Measurements from ENCODE around the gene TUBGCP5.

DNA sequence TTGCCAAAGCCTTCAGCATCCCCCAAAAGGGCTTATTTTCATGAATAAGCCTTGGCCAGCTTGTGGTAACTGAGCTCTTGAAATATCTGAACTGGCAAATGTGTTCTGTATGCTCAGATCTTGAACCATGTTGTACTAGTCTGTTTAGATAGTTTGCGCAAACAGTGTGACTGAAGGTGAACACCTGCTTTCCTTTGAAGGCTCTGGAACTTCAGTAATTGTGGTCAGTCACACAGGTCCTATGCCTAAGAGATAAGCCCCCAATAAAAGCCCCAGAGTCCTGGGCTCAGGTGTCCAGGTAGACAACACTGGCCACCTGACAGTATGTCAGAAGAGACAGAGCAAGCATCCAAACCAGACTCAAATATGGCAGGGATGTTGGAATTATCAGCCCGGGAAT, 5.4 kb downstream of the TUBGCP5 start:
- TF ChIP-seq, protein P1, sequence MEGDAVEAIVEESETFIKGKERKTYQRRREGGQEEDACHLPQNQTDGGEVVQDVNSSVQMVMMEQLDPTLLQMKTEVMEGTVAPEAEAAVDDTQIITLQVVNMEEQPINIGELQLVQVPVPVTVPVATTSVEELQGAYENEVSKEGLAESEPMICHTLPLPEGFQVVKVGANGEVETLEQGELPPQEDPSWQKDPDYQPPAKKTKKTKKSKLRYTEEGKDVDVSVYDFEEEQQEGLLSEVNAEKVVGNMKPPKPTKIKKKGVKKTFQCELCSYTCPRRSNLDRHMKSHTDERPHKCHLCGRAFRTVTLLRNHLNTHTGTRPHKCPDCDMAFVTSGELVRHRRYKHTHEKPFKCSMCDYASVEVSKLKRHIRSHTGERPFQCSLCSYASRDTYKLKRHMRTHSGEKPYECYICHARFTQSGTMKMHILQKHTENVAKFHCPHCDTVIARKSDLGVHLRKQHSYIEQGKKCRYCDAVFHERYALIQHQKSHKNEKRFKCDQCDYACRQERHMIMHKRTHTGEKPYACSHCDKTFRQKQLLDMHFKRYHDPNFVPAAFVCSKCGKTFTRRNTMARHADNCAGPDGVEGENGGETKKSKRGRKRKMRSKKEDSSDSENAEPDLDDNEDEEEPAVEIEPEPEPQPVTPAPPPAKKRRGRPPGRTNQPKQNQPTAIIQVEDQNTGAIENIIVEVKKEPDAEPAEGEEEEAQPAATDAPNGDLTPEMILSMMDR (IDR thresholded peaks at IDR 0.05), result no peak
- no peak for TF ChIP-seq EZH2 (IDR thresholded peaks at IDR 0.05; ENCODE audit: borderline replicate concordance, insufficient read depth, low read depth, low read length, poor library complexity, severe bottlenecking)

Measured in B cell (primary cell).